GM18505 (cell line): ENCODE results near the gene OSBPL1A.

Experiments
- ATAC-seq: cut with Tn5 transposase; IDR thresholded peaks from one replicate; pipeline ENCODE4 v1.9.1; 2021; ENCODE audit not compliant: unreplicated experiment
- POLR2A ChIP-seq: IDR thresholded peaks from 4 replicates; pipeline ENCODE4 v1.6.1; 2011; ENCODE audit warnings: borderline replicate concordance; ENCODE audit not compliant: insufficient read depth, insufficient read length; ENCODE audit errors: extremely low read depth

OSBPL1A gene

GRCh38 chr18:24373328-24373727, 24.3 kb downstream of the OSBPL1A start:
- TF ChIP-seq POLR2A: no peak

DNA sequence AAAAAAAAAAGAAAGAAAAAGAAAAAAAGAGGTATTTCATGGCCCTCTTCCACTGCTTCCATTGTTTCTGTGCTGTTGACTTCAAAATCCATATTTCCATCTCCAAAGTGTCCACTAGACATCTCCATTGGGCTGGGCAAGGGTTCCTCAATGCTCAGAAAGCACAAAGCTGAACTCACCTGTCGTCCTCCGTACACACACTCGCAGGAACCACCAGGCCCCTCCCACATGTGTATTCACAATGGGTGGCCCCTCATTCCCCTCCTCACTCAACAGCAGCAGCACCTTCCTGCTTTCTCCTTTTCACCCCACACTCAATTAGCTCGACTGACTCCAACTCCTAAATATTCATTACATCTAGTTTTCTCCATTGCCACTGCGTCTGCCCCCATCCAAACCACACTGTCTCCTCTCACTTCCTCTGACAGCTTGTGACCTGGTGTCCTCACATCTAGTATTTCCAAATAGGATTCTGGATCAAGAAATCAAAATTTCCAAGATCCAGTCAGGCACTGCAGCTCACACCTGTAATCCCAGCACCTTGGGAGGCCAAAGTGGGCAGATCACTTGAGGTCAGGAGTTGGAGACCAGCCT, 25.2 kb downstream of the OSBPL1A start:
- no peak for ATAC-seq
- no peak for TF ChIP-seq POLR2A

More at GRCh38 chr18:24373328-24373727, 24.3 kb downstream of the OSBPL1A start:
- no peak for ATAC-seq

DNA sequence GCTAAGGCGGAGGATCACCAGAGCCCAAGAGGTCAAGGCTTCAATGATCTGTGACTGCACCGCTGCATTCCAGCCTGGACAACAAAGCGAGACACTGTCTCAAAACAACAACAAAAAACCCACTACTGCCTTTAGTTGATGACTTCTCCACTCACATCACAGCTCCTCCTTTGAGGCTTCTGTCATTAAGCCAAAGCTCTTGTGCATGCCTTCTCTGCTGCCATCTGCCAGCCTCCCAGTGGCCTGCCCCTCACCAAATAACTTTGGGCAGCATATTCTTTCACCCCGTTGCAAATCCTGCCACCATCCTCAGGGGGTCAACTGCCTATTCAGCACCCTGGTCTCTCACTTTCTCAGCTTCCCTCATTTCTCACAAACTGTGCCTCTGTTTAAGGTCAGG, 27.5 kb downstream of the OSBPL1A start:
- ATAC-seq: no peak
- no peak for TF ChIP-seq POLR2A

- no peak for ATAC-seq
- TF ChIP-seq POLR2A: no peak
Observed at GRCh38 chr18:24369426-24369825, 28.2 kb downstream of the OSBPL1A start.

GRCh38 chr18:24368749-24369148, 28.9 kb downstream of the OSBPL1A start:
- no peak for ATAC-seq
- TF ChIP-seq POLR2A: no peak

- ATAC-seq: no peak
- TF ChIP-seq POLR2A: no peak
Observed at GRCh38 chr18:24366328-24366727, 31.3 kb downstream of the OSBPL1A start.

GRCh38 chr18:24364177-24364576, 33.4 kb downstream of the OSBPL1A start:
- ATAC-seq: no peak
- TF ChIP-seq POLR2A: no peak

- TF ChIP-seq POLR2A: no peak
- no peak for ATAC-seq
Observed at GRCh38 chr18:24362757-24363156, 34.9 kb downstream of the OSBPL1A start.

GRCh38 chr18:24359787-24360530, 37.7 kb downstream of the OSBPL1A start:
- peak; percentile 48 for ATAC-seq

DNA sequence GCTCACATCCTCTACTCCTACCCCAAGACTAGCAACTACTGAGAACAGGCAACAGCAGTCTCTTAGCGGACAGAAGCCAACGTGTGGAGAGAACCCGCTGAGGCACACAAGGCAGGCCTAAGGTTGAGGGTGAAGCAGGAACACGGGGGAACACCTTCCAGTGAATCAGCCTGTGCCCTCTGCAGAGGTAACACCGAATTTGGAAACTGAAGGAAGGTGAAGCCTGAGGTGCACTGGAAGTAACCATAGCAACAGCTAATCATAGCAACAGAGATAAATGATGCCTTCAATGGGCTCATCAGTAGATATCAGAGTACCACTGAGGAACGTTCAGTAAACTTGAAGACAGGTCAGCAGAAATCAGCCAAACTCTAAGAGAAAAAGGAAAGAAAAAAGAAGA, 43.3 kb downstream of the OSBPL1A start:
- TF ChIP-seq POLR2A: no peak
- ATAC-seq: no peak

DNA sequence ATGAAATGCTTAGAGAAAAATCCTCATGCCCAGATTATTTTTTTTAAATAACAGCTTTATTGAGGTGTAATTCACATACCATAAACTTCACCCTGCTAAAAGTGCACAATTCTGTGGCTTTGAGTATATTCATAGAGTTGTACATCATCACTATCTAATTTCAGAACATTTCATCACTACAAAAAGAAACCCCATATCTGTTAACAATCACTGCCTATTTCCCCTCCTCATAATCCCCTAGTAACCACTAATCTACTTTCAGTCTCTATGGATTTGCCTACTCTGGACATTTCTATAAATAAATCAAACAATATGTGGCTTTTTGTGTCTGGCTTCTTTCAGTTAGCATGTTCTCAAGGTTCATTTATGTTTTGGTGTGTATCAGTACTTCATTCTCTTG, 51.4 kb downstream of the OSBPL1A start:
- no peak for TF ChIP-seq POLR2A
- ATAC-seq: no peak

DNA sequence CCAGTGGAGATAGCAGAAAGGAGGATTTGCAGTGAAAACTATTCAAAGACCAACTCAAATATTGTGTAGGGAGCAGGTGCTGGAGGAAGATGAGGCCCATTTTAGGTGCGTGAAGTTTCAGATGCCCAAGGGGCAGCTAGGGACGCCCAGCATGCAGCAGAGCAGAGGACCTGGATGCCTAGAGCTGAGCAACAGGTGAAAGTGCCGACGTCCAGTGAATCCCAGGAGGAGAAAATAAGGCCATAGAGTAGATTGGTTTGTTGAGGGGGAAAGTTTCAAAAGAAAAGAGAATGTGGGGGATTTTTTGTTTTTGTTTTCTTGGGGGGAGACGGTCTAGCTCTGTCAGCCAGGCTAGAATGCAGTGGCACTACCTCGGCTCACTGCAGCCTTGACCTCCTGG, 53.1 kb downstream of the OSBPL1A start:
- TF ChIP-seq POLR2A: no peak
- no peak for ATAC-seq

- no peak for TF ChIP-seq POLR2A
- no peak for ATAC-seq
Observed at GRCh38 chr18:24342347-24342746, 55.3 kb downstream of the OSBPL1A start.

DNA sequence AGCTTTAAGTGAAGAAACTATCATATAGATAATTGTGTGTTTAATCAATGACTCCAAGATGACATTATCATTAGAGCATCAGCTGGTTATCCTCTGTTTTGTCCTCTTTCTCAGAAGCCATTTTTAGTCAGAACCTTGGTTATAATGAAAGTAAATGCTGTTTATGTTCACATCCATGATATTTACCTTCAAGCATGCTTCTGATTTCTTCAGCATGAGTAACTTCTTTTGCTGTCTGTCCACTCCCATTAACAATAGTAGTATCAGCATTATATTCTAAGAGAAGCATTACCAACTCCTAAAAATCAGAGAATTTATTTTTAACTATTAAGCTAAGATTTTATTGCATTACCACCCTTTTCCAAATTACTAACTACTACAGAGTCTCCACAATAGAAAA, 56.3 kb downstream of the OSBPL1A start:
- ATAC-seq: no peak
- no peak for TF ChIP-seq POLR2A

- no peak for TF ChIP-seq POLR2A
- no peak for ATAC-seq
Observed at GRCh38 chr18:24333084-24333483, 64.5 kb downstream of the OSBPL1A start.

DNA sequence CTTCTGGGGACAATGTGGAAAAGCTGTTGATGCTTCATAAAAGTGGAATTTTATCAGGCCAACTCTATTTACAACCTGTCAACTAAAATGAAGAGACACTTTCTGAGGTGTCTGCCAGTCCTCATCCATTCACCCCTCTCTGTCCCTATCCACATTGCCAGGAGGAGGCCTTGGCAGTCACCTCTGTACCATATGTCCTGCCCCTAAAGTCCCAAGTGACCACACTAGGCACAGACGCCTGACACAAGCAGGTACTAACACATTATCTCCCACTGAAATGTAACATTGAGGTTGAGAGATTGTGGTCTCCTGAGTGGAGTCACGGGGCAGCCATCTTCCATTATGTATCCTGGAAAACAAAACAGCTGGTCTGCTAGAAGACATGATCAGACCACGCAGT, 71.4 kb downstream of the OSBPL1A start:
- no peak for ATAC-seq
- TF ChIP-seq POLR2A: no peak
